Stimulated activated CD8-positive, alpha-beta memory T cell treated with anti-CD3 and anti-CD28 coated beads, Interleukin-7, amount 100 ng/mL, for 48 hours (primary cell): ENCODE measurements around the gene SMAD7.

Experiments used
- DNase-seq, 2 donors: peaks; one replicate each; pipeline ENCODE4 v3.0.0-alpha.2; 2020; ENCODE audit warnings: low read depth in 1 of 2; ENCODE audit errors: extremely low read depth in 1 of 2

The SMAD7 gene

GRCh38 chr18:48987821-48988220, 37.1 kb upstream of the SMAD7 start:
- DNase-seq: no peak

GRCh38 chr18:48986851-48987761, 36.3 kb upstream of the SMAD7 start:
- no peak for DNase-seq

- no peak for DNase-seq
Observed at GRCh38 chr18:48985161-48985560, 34.4 kb upstream of the SMAD7 start.

GRCh38 chr18:48983793-48984437, 33.1 kb upstream of the SMAD7 start:
- no peak for DNase-seq

- DNase-seq: no peak
Observed at GRCh38 chr18:48982266-48982665, 31.5 kb upstream of the SMAD7 start.

GRCh38 chr18:48979944-48980890, 29.5 kb upstream of the SMAD7 start:
- no peak for DNase-seq

- no peak for DNase-seq
Observed at GRCh38 chr18:48977914-48978313, 27.1 kb upstream of the SMAD7 start.

GRCh38 chr18:48975817-48976649, 25.3 kb upstream of the SMAD7 start:
- no peak for DNase-seq

- DNase-seq: no peak
Observed at GRCh38 chr18:48975120-48975816, 24.5 kb upstream of the SMAD7 start.

- DNase-seq: no peak
Observed at GRCh38 chr18:48974304-48975119, 23.7 kb upstream of the SMAD7 start.

GRCh38 chr18:48973731-48974130, 23.0 kb upstream of the SMAD7 start:
- no peak for DNase-seq

GRCh38 chr18:48968412-48969215, 17.8 kb upstream of the SMAD7 start:
- no peak for DNase-seq

- no peak for DNase-seq
Observed at GRCh38 chr18:48967545-48967944, 16.8 kb upstream of the SMAD7 start.

GRCh38 chr18:48966523-48966922, 15.8 kb upstream of the SMAD7 start:
- no peak for DNase-seq

- no peak for DNase-seq
Observed at GRCh38 chr18:48963586-48964470, 13.1 kb upstream of the SMAD7 start.

GRCh38 chr18:48962994-48963561, 12.3 kb upstream of the SMAD7 start:
- no peak for DNase-seq
